Gastrocnemius medialis (tissue), 4 donors: ENCODE measurements around the gene TLR1.

Experiments used
- POLR2A ChIP-seq, 2 donors: fragments of 450-650 bp; IDR thresholded peaks; one replicate each; pipeline ENCODE4 v1.6.1; 2017; ENCODE audit warnings: antibody characterized with exemption in 2 of 2, mild to moderate bottlenecking in 2 of 2, moderate library complexity in 2 of 2
- TF ChIP-seq, protein P1 (sequence below), 5 experiments: fragments of 450-650 bp in 3 of 5; fragments of 200-600 bp in 2 of 5; sonication (generic) in 2 of 5; IDR thresholded peaks in 4 of 5; conservative IDR thresholded peaks in 1 of 5; 1 replicate in 4 of 5; 2 replicates in 1 of 5; pipeline ENCODE4 v1.5.1; 2016 to 2019; ENCODE audit warnings: antibody characterized with exemption in 5 of 5, mild to moderate bottlenecking in 3 of 5, moderate library complexity in 3 of 5

DNA sequence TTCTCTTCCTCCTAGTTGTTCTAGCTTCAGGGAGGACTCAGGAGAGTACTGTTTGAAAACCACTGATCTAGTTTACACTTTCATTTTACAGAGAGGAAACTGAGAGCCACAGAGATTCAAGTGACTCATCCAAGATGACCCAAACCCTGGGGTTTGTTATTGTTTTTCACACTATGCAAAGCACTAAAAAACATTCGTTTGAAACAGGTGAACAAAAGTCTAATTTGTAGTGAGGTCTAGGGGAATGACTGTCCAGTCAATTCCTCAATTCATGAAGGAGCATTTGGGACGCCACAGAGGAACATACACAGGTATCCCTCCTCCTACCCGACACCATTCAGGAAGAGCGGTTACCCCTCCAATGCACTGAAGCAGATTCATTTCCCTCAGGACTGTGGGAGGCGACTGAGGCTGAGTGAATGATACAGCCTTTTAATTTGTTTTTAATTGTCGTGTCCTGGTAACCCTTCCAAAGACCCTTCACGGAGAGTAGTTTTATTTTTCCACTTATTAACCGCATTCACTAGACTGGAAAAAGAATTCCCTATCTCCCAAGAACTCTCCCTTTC is 52.1 kb downstream of the TLR1 start:
- TF ChIP-seq, protein P1, sequence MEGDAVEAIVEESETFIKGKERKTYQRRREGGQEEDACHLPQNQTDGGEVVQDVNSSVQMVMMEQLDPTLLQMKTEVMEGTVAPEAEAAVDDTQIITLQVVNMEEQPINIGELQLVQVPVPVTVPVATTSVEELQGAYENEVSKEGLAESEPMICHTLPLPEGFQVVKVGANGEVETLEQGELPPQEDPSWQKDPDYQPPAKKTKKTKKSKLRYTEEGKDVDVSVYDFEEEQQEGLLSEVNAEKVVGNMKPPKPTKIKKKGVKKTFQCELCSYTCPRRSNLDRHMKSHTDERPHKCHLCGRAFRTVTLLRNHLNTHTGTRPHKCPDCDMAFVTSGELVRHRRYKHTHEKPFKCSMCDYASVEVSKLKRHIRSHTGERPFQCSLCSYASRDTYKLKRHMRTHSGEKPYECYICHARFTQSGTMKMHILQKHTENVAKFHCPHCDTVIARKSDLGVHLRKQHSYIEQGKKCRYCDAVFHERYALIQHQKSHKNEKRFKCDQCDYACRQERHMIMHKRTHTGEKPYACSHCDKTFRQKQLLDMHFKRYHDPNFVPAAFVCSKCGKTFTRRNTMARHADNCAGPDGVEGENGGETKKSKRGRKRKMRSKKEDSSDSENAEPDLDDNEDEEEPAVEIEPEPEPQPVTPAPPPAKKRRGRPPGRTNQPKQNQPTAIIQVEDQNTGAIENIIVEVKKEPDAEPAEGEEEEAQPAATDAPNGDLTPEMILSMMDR (IDR thresholded peaks at IDR 0.05 in 4 of 5, conservative IDR thresholded peaks at IDR 0.05 in 1 of 5) = no peak
- no peak for TF ChIP-seq POLR2A (IDR thresholded peaks at IDR 0.05)
